Mesenchymal stem cell (in vitro differentiated cells and primary cell): Measurements from ENCODE around the gene UGT1A4.

Experiments
- DNase-seq: peaks from one replicate; pipeline ENCODE4 v3.0.0-alpha.2; 2013
- H2AFZ ChIP-seq: one replicate; pipeline ENCODE4 v1.6.1; 2013; ENCODE audit warnings: low read depth, mild to moderate bottlenecking, control low read depth, inconsistent platforms, low read length, moderate library complexity
- H2AK5ac ChIP-seq: 2 replicates; pipeline ENCODE4 v1.6.1; 2013; ENCODE audit warnings: low read length, moderate library complexity, mild to moderate bottlenecking, inconsistent platforms; ENCODE audit not compliant: severe bottlenecking
- H2BK120ac ChIP-seq: one replicate; pipeline ENCODE4 v1.6.1; 2013; ENCODE audit warnings: low read depth, mild to moderate bottlenecking, inconsistent platforms, low read length, moderate library complexity
- H2BK12ac ChIP-seq, 2 experiments: one replicate each; pipeline ENCODE4 v1.6.1; 2013; ENCODE audit warnings: inconsistent platforms in 2 of 2, low read length in 2 of 2, mild to moderate bottlenecking in 2 of 2, moderate library complexity in 2 of 2, control low read depth in 1 of 2
- H2BK15ac ChIP-seq: one replicate; pipeline ENCODE4 v1.6.1; 2013; ENCODE audit warnings: mild to moderate bottlenecking, low read depth, inconsistent platforms; ENCODE audit not compliant: poor library complexity, severe bottlenecking
- H2BK5ac ChIP-seq: 2 replicates; pipeline ENCODE4 v1.6.1; 2013; ENCODE audit warnings: low read depth, mild to moderate bottlenecking, low read length, control low read depth, inconsistent platforms; ENCODE audit not compliant: poor library complexity, severe bottlenecking
- H3K14ac ChIP-seq, 2 experiments: one replicate each; pipeline ENCODE4 v1.6.1; 2013; ENCODE audit warnings: inconsistent platforms in 2 of 2, low read length in 2 of 2, control low read depth in 1 of 2, mild to moderate bottlenecking in 1 of 2, moderate library complexity in 1 of 2
- H3K18ac ChIP-seq, 2 experiments: one replicate each; pipeline ENCODE4 v1.6.1; 2013; ENCODE audit warnings: inconsistent platforms in 2 of 2, low read length in 2 of 2, control low read depth in 1 of 2, low read depth in 1 of 2, mild to moderate bottlenecking in 1 of 2
- H3K23ac ChIP-seq, 2 experiments: one replicate each; pipeline ENCODE4 v1.6.1; 2013; ENCODE audit warnings: inconsistent platforms in 2 of 2, low read length in 2 of 2, mild to moderate bottlenecking in 2 of 2, moderate library complexity in 2 of 2, control low read depth in 1 of 2
- H3K27ac ChIP-seq: 2 replicates; pipeline ENCODE4 v1.5.1; 2013; ENCODE audit warnings: mild to moderate bottlenecking, moderate library complexity, low read length, control low read depth, inconsistent platforms; ENCODE audit not compliant: poor library complexity, severe bottlenecking
- H3K27me3 ChIP-seq, 2 experiments: 2 replicates each; pipeline versions ENCODE4 v1.6.1 to v1.7.0; 2013; ENCODE audit warnings: low read length in 2 of 2, mild to moderate bottlenecking in 2 of 2, moderate library complexity in 2 of 2, control low read depth in 1 of 2, inconsistent platforms in 1 of 2; ENCODE audit not compliant: control insufficient read depth in 1 of 2, insufficient read depth in 1 of 2
- H3K36me3 ChIP-seq, 2 experiments: 2 replicates each; pipeline versions ENCODE4 v1.6.1 to v1.7.0; 2013; ENCODE audit warnings: low read length in 2 of 2, control low read depth in 1 of 2, inconsistent platforms in 1 of 2, low read depth in 1 of 2, mild to moderate bottlenecking in 1 of 2; ENCODE audit not compliant: insufficient read depth in 2 of 2, control insufficient read depth in 1 of 2
- H3K4ac ChIP-seq, 2 experiments: one replicate each; pipeline ENCODE4 v1.6.1; 2013; ENCODE audit warnings: inconsistent platforms in 2 of 2, low read length in 2 of 2, mild to moderate bottlenecking in 2 of 2, moderate library complexity in 2 of 2, control low read depth in 1 of 2, low read depth in 1 of 2
- H3K4me1 ChIP-seq: 2 replicates; pipeline ENCODE4 v1.6.1; 2013; ENCODE audit warnings: low read depth, low read length, control low read depth; ENCODE audit not compliant: control insufficient read depth, insufficient read depth
- H3K4me2 ChIP-seq: 2 replicates; pipeline ENCODE4 v1.6.1; 2013; ENCODE audit warnings: low read length, mild to moderate bottlenecking, inconsistent platforms; ENCODE audit not compliant: poor library complexity, severe bottlenecking
- H3K4me3 ChIP-seq, 2 experiments: 2 replicates each; pipeline versions ENCODE4 v1.5.1 to v1.7.0; 2013; ENCODE audit warnings: low read length in 2 of 2, mild to moderate bottlenecking in 2 of 2, control low read depth in 1 of 2, low read depth in 1 of 2; ENCODE audit not compliant: insufficient read depth in 1 of 2
- H3K79me1 ChIP-seq: replicated peaks from 2 replicates; pipeline ENCODE4 v1.6.1; 2013; ENCODE audit warnings: mild to moderate bottlenecking, control low read depth, low read length, inconsistent platforms; ENCODE audit not compliant: poor library complexity, severe bottlenecking
- H3K9ac ChIP-seq: 2 replicates; pipeline ENCODE4 v1.7.0; 2013; ENCODE audit warnings: mild to moderate bottlenecking, low read length, moderate library complexity
- H3K9me3 ChIP-seq: 2 replicates; pipeline ENCODE4 v1.7.0; 2013; ENCODE audit warnings: mild to moderate bottlenecking, low read length; ENCODE audit not compliant: control insufficient read depth
- H4K8ac ChIP-seq: one replicate; pipeline ENCODE4 v1.6.1; 2013; ENCODE audit warnings: inconsistent platforms, mild to moderate bottlenecking, low read length, moderate library complexity
- H4K91ac ChIP-seq: one replicate; pipeline ENCODE4 v1.6.1; 2013; ENCODE audit warnings: mild to moderate bottlenecking, low read length, inconsistent platforms
- WGBS: methylation state at CpG from one replicate; pipeline ENCODE4 v1.1.7; 2013; ENCODE audit warnings: mixed read lengths; 5-methylcytosine and 5-hydroxymethylcytosine counted together

The UGT1A4 gene

GRCh38 chr2:233798335-233799086 lies 80.0 kb downstream of the UGT1A4 start:
- H3K9ac ChIP-seq = no peak overlapping the region
- no peaks in the 10 kb centered on the region for H3K9me3 ChIP-seq
- H3K4ac ChIP-seq = no peak overlapping the region
- no peak overlapping the region for H3K23ac ChIP-seq
- H3K27me3 ChIP-seq = peaks cover 11 to 35% of the 10 kb centered on the region in 2 experiments
- no peak overlapping the region for H3K18ac ChIP-seq
- H4K91ac ChIP-seq = no peak overlapping the region
- H3K14ac ChIP-seq = no peak overlapping the region
- no peak overlapping the region for H2BK12ac ChIP-seq
- no peaks in the 10 kb centered on the region for H3K36me3 ChIP-seq
- H3K4me3 ChIP-seq = no peak overlapping the region
- no peak overlapping the region for H2AFZ ChIP-seq
- WGBS = 78% methylated on average over 13 of the region's 14 CpGs
- H3K4me2 ChIP-seq = no peak overlapping the region
- H2BK5ac ChIP-seq = no peak overlapping the region
- H2BK120ac ChIP-seq = no peak overlapping the region
- no peak overlapping the region for H3K27ac ChIP-seq
- no peaks in the 10 kb centered on the region for H3K79me1 ChIP-seq
- H2BK15ac ChIP-seq = no peak overlapping the region
- DNase-seq = no peak
- H4K8ac ChIP-seq = no peak overlapping the region
- H3K4me1 ChIP-seq = peaks cover 1% of the 10 kb centered on the region
- no peak overlapping the region for H2AK5ac ChIP-seq

- H2BK15ac ChIP-seq = no peak overlapping the region
- no peak overlapping the region for H3K4ac ChIP-seq
- peaks cover 17 to 41% of the 10 kb centered on the region in 2 experiments for H3K27me3 ChIP-seq
- H3K4me3 ChIP-seq = no peak overlapping the region
- H3K9me3 ChIP-seq = no peaks in the 10 kb centered on the region
- H3K18ac ChIP-seq = no peak overlapping the region
- no peak for DNase-seq
- peaks cover 1% of the 10 kb centered on the region for H3K4me1 ChIP-seq
- no peaks in the 10 kb centered on the region for H3K36me3 ChIP-seq
- 65% methylated on average over 6 of the region's 7 CpGs for WGBS
- H2AFZ ChIP-seq = no peak overlapping the region
- no peak overlapping the region for H4K8ac ChIP-seq
- no peak overlapping the region for H3K4me2 ChIP-seq
- no peak overlapping the region for H4K91ac ChIP-seq
- no peak overlapping the region for H2BK5ac ChIP-seq
- H3K79me1 ChIP-seq = no peaks in the 10 kb centered on the region
- no peak overlapping the region for H3K9ac ChIP-seq
- H2BK12ac ChIP-seq = no peak overlapping the region
- no peak overlapping the region for H3K14ac ChIP-seq
- no peak overlapping the region for H3K27ac ChIP-seq
- H2BK120ac ChIP-seq = no peak overlapping the region
- H3K23ac ChIP-seq = no peak overlapping the region
- no peak overlapping the region for H2AK5ac ChIP-seq
Observed at GRCh38 chr2:233799087-233799665, 80.6 kb downstream of the UGT1A4 start.

- Histone ChIP-seq H3K4me2 (no peak overlapping the region), H2BK5ac (no peak overlapping the region), H3K14ac (no peak overlapping the region), H3K23ac (no peak overlapping the region), H3K9ac (no peak overlapping the region), H3K4me3 (no peak overlapping the region), H2BK12ac (no peak overlapping the region), H2AFZ (no peak overlapping the region), H3K4ac (no peak overlapping the region), H3K27me3 (peaks cover 22 to 47% of the 10 kb centered on the region in 2 experiments), H3K36me3 (no peaks in the 10 kb centered on the region), H3K9me3 (no peaks in the 10 kb centered on the region), H4K91ac (no peak overlapping the region), H2BK120ac (no peak overlapping the region), H3K79me1 (no peaks in the 10 kb centered on the region), H2BK15ac (no peak overlapping the region), H3K27ac (no peak overlapping the region), H3K4me1 (peaks cover 1% of the 10 kb centered on the region), H2AK5ac (no peak overlapping the region), H4K8ac (no peak overlapping the region), H3K18ac (no peak overlapping the region)
- no peak for DNase-seq
- 45% methylated on average over 5 of the region's 5 CpGs for WGBS
Observed at GRCh38 chr2:233799716-233800115, 81.2 kb downstream of the UGT1A4 start.

GRCh38 chr2:233800208-233800607 lies 81.7 kb downstream of the UGT1A4 start:
- H2BK5ac ChIP-seq = no peak overlapping the region
- no peaks in the 10 kb centered on the region for H3K9me3 ChIP-seq
- H2BK15ac ChIP-seq = no peak overlapping the region
- no peak overlapping the region for H3K9ac ChIP-seq
- H3K23ac ChIP-seq = no peak overlapping the region
- DNase-seq = no peak
- no peak overlapping the region for H3K18ac ChIP-seq
- no peaks in the 10 kb centered on the region for H3K79me1 ChIP-seq
- H3K14ac ChIP-seq = no peak overlapping the region
- H2AFZ ChIP-seq = no peak overlapping the region
- no peak overlapping the region for H4K8ac ChIP-seq
- 75% methylated on average over 7 of the region's 7 CpGs for WGBS
- peaks cover 27 to 50% of the 10 kb centered on the region in 2 experiments for H3K27me3 ChIP-seq
- no peak overlapping the region for H2AK5ac ChIP-seq
- H4K91ac ChIP-seq = no peak overlapping the region
- H3K4ac ChIP-seq = no peak overlapping the region
- H3K36me3 ChIP-seq = no peaks in the 10 kb centered on the region
- H3K4me2 ChIP-seq = no peak overlapping the region
- H3K4me1 ChIP-seq = peaks cover 1% of the 10 kb centered on the region
- no peak overlapping the region for H3K27ac ChIP-seq
- no peak overlapping the region for H2BK120ac ChIP-seq
- H2BK12ac ChIP-seq = no peak overlapping the region
- H3K4me3 ChIP-seq = no peak overlapping the region
